Ectodermal cell (in vitro differentiated cells): ENCODE data around the gene GNB5.
"Not testable (repeated sequence)": the region's sequence is repeated elsewhere in the genome, so short reads cannot be mapped to it uniquely, and the experiment has no call there.

Source experiments
- H3K27ac ChIP-seq: 2 replicates; pipeline ENCODE4 v1.7.0; 2013; ENCODE audit warnings: mild to moderate bottlenecking, low read depth, low read length; ENCODE audit not compliant: insufficient read depth, poor library complexity, severe bottlenecking
- H3K27me3 ChIP-seq: 2 replicates; pipeline ENCODE4 v1.7.0; 2013; ENCODE audit warnings: mild to moderate bottlenecking, low read length; ENCODE audit not compliant: insufficient read depth, control insufficient read depth, poor library complexity, severe bottlenecking
- H3K36me3 ChIP-seq: one replicate; pipeline ENCODE4 v1.7.0; 2013; ENCODE audit warnings: low read length; ENCODE audit not compliant: control insufficient read depth, insufficient read depth
- H3K4me1 ChIP-seq: one replicate; pipeline ENCODE4 v1.7.0; 2013; ENCODE audit warnings: low read length; ENCODE audit not compliant: control insufficient read depth, insufficient read depth
- H3K4me3 ChIP-seq: 2 replicates; pipeline ENCODE4 v1.7.0; 2013; ENCODE audit warnings: low read depth, low read length, control low read depth; ENCODE audit not compliant: insufficient read depth
- H3K9me3 ChIP-seq: 2 replicates; pipeline ENCODE4 v1.7.0; 2013; ENCODE audit warnings: mild to moderate bottlenecking, low read length, moderate library complexity; ENCODE audit not compliant: control insufficient read depth
- WGBS, 2 experiments: methylation state at CpG; one replicate each; pipeline ENCODE4 v1.1.7; 2013; ENCODE audit warnings: missing lambda C conversion rate in 2 of 2; 5-methylcytosine and 5-hydroxymethylcytosine counted together

Gene GNB5

DNA sequence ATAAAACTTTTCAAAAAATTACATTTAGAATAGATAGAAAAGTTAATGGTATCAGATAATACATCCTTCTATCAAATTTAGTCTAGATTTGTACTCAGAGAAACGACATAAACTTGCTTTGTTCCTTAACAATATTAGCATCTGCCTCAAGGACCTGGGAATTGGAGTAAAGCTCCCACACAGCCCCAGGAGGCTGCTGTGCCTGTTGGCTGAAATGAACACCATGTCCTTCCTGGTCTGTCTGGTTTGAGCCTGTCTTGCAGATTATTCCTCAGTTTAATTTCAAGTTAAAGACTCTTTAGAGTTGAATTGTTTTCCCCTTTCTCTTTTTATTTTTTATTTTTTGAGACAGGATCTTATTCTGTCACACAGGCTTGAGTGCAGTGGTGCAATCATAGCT lies 19.4 kb downstream of the GNB5 start:
- no peak overlapping the region for H3K27ac ChIP-seq
- no peak overlapping the region for H3K4me3 ChIP-seq
- WGBS, 2 experiments, result 8 to 13% methylated on average over 1 of the region's 1 CpG
- no peaks in the 10 kb centered on the region for H3K27me3 ChIP-seq
- no peaks in the 10 kb centered on the region for H3K9me3 ChIP-seq
- peaks cover 6% of the 10 kb centered on the region for H3K4me1 ChIP-seq
- no peaks in the 10 kb centered on the region for H3K36me3 ChIP-seq

GRCh38 chr15:52171386-52171785 lies 19.8 kb downstream of the GNB5 start:
- Histone ChIP-seq H3K9me3 (no peaks in the 10 kb centered on the region), H3K27me3 (no peaks in the 10 kb centered on the region)

DNA sequence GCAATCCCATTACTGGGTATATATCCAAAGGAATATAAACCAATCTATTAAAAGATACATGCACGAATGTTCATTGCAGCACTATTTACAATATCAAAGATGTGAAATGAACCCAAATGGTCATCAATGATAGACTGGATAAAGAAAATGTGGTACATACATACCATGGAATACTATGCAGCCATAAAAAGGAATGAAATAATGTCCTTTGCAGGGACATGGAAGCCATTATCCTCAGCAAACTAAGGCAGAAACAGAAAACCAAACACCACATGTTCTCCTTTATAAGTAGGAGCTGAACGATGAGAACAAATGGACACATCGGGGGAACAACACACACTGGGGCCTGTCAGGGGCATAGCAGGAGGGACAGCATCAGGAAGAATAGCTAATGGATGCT lies 21.0 kb downstream of the GNB5 start:
- 82 to 92% methylated on average over 3 of the region's 3 CpGs for WGBS, 2 experiments
- not testable (repeated sequence) for H3K36me3 ChIP-seq, H3K4me1 ChIP-seq, H3K27ac ChIP-seq, H3K4me3 ChIP-seq, H3K9me3 ChIP-seq, H3K27me3 ChIP-seq

More at GRCh38 chr15:52171386-52171785, 19.8 kb downstream of the GNB5 start:
- no peak overlapping the region for H3K27ac ChIP-seq
- H3K4me3 ChIP-seq, result no peak overlapping the region
- 12 to 24% methylated on average over 4 of the region's 4 CpGs for WGBS, 2 experiments
- peaks cover 6% of the 10 kb centered on the region for H3K4me1 ChIP-seq
- no peaks in the 10 kb centered on the region for H3K36me3 ChIP-seq

DNA sequence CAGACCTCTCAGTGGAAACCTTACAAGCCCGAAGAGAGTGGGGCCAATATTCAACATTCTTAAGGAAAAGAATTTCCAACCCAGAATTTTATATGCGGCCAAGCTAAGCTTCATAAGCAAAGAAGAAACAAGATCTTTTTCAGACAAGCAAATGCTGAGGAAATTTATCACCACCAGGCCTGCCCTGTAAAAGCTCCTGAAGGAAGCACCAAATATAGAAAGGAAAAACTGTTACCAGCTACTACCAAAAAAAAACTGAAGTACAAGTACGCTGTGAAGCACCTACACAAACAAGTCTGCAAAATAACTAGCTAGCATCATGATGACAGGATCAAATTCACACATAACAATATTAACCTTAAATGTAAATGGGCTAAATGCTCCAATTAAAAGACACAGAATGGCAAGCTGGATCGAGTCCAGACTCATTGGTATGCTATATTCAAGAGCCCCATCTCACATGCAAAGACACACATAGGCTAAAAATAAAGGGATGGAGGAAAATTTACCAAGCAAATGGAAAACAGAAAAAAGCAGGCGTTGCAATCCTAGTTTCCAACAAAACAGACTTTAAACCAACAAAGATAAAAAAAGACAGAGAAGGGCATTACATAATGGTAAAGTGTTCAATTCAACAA lies 25.6 kb downstream of the GNB5 start:
- 84 to 88% methylated on average over 4 to 5 of the region's 5 CpGs for WGBS, 2 experiments
- not testable (repeated sequence) for H3K36me3 ChIP-seq, H3K9me3 ChIP-seq, H3K4me3 ChIP-seq, H3K27ac ChIP-seq, H3K27me3 ChIP-seq, H3K4me1 ChIP-seq

- Histone ChIP-seq H3K36me3 (no peaks in the 10 kb centered on the region), H3K4me1 (no peaks in the 10 kb centered on the region), H3K27ac (no peak overlapping the region), H3K4me3 (no peak overlapping the region), H3K27me3 (no peaks in the 10 kb centered on the region), H3K9me3 (no peaks in the 10 kb centered on the region)
- WGBS, 2 experiments, result 82 to 87% methylated on average over 2 of the region's 2 CpGs
Measured at GRCh38 chr15:52164631-52165265, 26.4 kb downstream of the GNB5 start.

DNA sequence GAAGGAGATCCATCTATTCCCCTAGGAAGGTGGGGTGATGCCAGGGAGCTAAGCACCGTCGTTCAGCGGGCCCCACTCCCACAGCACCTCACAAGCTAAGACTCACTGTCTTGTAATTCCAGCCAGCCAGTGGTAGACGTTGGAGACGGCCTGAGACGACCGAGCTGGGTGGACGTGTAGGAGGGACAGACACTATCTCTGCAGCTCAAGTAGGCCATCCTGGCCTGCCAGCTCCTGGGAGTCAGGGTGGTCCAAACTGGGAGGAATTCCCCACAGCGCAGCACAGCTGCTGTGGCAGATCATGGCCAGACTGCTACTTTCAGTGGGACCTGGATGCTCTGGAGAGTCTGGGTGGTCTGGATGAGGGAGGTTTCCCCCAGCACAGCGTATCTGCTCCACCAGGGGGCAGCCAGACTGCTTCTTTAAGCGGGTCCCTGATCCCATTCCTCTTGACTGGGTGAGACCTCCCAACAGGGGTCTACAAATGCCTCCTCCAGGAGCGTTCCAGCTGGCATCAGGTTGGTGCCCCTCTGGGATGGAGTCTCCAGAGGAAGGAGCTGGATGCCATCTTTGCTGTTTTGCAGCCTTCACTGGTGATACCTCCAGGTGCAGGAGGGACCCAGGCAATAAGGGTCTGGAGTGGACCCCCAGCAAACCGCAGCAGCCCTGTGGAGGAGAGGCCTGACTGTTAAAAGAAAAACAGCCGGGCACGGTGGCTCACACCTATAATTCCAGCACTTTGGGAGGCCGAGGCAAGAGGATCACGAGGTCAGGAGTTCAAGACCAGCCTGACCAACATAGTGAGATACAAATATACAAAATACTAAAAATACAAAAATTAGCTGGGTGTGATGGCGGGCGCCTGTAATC lies 27.6 kb downstream of the GNB5 start:
- 92 to 93% methylated on average over 19 of the region's 19 CpGs for WGBS, 2 experiments

GRCh38 chr15:52162876-52163275 lies 28.3 kb downstream of the GNB5 start:
- Histone ChIP-seq H3K4me3 (no peak overlapping the region), H3K27me3 (no peaks in the 10 kb centered on the region), H3K9me3 (no peaks in the 10 kb centered on the region), H3K27ac (no peak overlapping the region), H3K4me1 (no peaks in the 10 kb centered on the region), H3K36me3 (no peaks in the 10 kb centered on the region)
- 91% methylated on average over 22 of the region's 22 CpGs for WGBS, 2 experiments

More for the DNA sequence above, 27.6 kb downstream of the GNB5 start:
- Histone ChIP-seq H3K36me3 (no peaks in the 10 kb centered on the region), H3K27me3 (no peaks in the 10 kb centered on the region), H3K27ac (no peak overlapping the region), H3K4me1 (no peaks in the 10 kb centered on the region), H3K9me3 (no peaks in the 10 kb centered on the region), H3K4me3 (no peak overlapping the region)

DNA sequence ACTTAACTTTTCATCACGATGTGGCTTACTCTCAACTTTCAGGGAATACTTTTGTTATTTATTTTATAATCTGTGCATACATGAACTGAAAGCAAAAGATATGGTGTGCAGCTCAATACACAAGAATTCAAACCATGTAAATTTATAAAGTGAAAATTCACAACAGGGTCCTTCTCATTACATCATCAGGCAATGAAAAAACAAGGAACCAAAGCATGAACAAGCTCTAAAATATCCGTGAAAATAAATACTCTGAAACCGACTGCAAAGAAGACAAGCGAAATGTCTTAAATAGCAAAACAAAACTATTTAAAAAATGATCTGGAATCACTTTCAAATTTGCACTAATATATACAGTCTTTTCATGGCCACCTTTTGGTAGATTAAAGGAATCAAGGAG lies 28.9 kb downstream of the GNB5 start:
- Histone ChIP-seq H3K4me1 (no peaks in the 10 kb centered on the region), H3K36me3 (no peaks in the 10 kb centered on the region), H3K27ac (no peak overlapping the region), H3K9me3 (no peaks in the 10 kb centered on the region), H3K4me3 (no peak overlapping the region), H3K27me3 (no peaks in the 10 kb centered on the region)
- WGBS, 2 experiments, result 92 to 98% methylated on average over 3 of the region's 4 CpGs

GRCh38 chr15:52161406-52161966 lies 29.7 kb downstream of the GNB5 start:
- Histone ChIP-seq H3K27me3 (no peaks in the 10 kb centered on the region), H3K9me3 (no peaks in the 10 kb centered on the region), H3K27ac (no peak overlapping the region), H3K36me3 (no peaks in the 10 kb centered on the region), H3K4me1 (no peaks in the 10 kb centered on the region), H3K4me3 (no peak overlapping the region)
- 95 to 96% methylated on average over 13 of the region's 13 CpGs for WGBS, 2 experiments

GRCh38 chr15:52159645-52160044 lies 31.5 kb downstream of the GNB5 start:
- no peaks in the 10 kb centered on the region for H3K36me3 ChIP-seq
- H3K27me3 ChIP-seq, result no peaks in the 10 kb centered on the region
- no peaks in the 10 kb centered on the region for H3K4me1 ChIP-seq
- H3K9me3 ChIP-seq, result no peaks in the 10 kb centered on the region
- H3K4me3 ChIP-seq, result no peak overlapping the region
- no peak overlapping the region for H3K27ac ChIP-seq
- WGBS, 2 experiments, result 94 to 97% methylated on average over 3 of the region's 3 CpGs
